MM.1S (cell line): ENCODE measurements around the gene SFTA2.
"Not testable (repeated sequence)": the region's sequence is repeated elsewhere in the genome, so short reads cannot be mapped to it uniquely, and the experiment has no call there.

Source experiments
- DNase-seq: peaks from one replicate; pipeline ENCODE4 v3.0.0-alpha.2; 2015
- H2AFZ ChIP-seq: fragments of 300-600 bp; sonication (generic); 2 replicates; pipeline ENCODE4 v1.6.0; 2016; ENCODE audit warnings: antibody characterized with exemption, low read length
- H3F3A ChIP-seq: fragments of 300-600 bp; sonication (generic); 2 replicates; pipeline ENCODE4 v1.6.1; 2016; ENCODE audit warnings: mild to moderate bottlenecking, antibody characterized with exemption, low read length, moderate library complexity, mixed read lengths; ENCODE audit not compliant: insufficient read depth
- H3K27ac ChIP-seq: fragments of 300-600 bp; sonication (generic); 2 replicates; pipeline ENCODE4 v1.5.1; 2016; ENCODE audit warnings: mild to moderate bottlenecking, low read length
- H3K27me3 ChIP-seq: fragments of 300-600 bp; sonication (generic); replicated peaks from 2 replicates; pipeline ENCODE4 v1.6.0; 2016; ENCODE audit warnings: low read length; ENCODE audit not compliant: insufficient read depth
- H3K36me3 ChIP-seq: fragments of 300-600 bp; sonication (generic); replicated peaks from 2 replicates; pipeline ENCODE4 v1.6.1; 2016; ENCODE audit warnings: mild to moderate bottlenecking, low read length, mixed read lengths; ENCODE audit not compliant: insufficient read depth
- H3K4me1 ChIP-seq: fragments of 300-600 bp; sonication (generic); 2 replicates; pipeline ENCODE4 v1.6.1; 2016; ENCODE audit warnings: low read length, mixed read lengths
- H3K4me2 ChIP-seq: fragments of 300-600 bp; sonication (generic); 2 replicates; pipeline ENCODE4 v1.6.0; 2016; ENCODE audit warnings: low read depth, low read length
- H3K4me3 ChIP-seq: fragments of 300-600 bp; sonication (generic); 2 replicates; pipeline ENCODE4 v1.5.1; 2016; ENCODE audit warnings: low read length, mixed read lengths
- H3K79me2 ChIP-seq: fragments of 300-600 bp; sonication (generic); 2 replicates; pipeline ENCODE4 v1.6.1; 2016; ENCODE audit warnings: mixed run types, low read length, mixed read lengths
- H3K9ac ChIP-seq: fragments of 300-600 bp; sonication (generic); 2 replicates; pipeline ENCODE4 v1.6.1; 2016; ENCODE audit warnings: low read length, mixed read lengths
- H3K9me2 ChIP-seq: fragments of 300-600 bp; sonication (generic); replicated peaks from 2 replicates; pipeline ENCODE4 v1.6.1; 2016; ENCODE audit warnings: mild to moderate bottlenecking, low read length, mixed read lengths; ENCODE audit not compliant: insufficient read depth
- H3K9me3 ChIP-seq: fragments of 300-600 bp; sonication (generic); replicated peaks from 2 replicates; pipeline ENCODE4 v1.6.1; 2016; ENCODE audit warnings: mild to moderate bottlenecking, low read length, mixed read lengths; ENCODE audit not compliant: insufficient read depth
- H4K20me1 ChIP-seq: fragments of 300-600 bp; sonication (generic); 2 replicates; pipeline ENCODE4 v1.6.1; 2016; ENCODE audit warnings: mild to moderate bottlenecking, low read length, moderate library complexity, mixed read lengths; ENCODE audit not compliant: insufficient read depth
- EZH2 ChIP-seq: fragments of 300-600 bp; sonication (generic); optimal IDR thresholded peaks from 2 replicates; pipeline ENCODE3; 2017; ENCODE audit warnings: low read depth, mild to moderate bottlenecking, antibody characterized with exemption, low read length, mixed read lengths
- EZH2phosphoT487 ChIP-seq: fragments of 300-600 bp; sonication (generic); IDR thresholded peaks from 2 replicates; pipeline ENCODE4 v1.6.1; 2018; ENCODE audit warnings: antibody characterized with exemption, low read length
- TF ChIP-seq, protein P1 (sequence below): fragments of 300-600 bp; sonication (generic); IDR thresholded peaks from 2 replicates; pipeline ENCODE4 v1.5.1; 2016; ENCODE audit warnings: antibody characterized with exemption, low read length, mixed read lengths

SFTA2 gene

DNA sequence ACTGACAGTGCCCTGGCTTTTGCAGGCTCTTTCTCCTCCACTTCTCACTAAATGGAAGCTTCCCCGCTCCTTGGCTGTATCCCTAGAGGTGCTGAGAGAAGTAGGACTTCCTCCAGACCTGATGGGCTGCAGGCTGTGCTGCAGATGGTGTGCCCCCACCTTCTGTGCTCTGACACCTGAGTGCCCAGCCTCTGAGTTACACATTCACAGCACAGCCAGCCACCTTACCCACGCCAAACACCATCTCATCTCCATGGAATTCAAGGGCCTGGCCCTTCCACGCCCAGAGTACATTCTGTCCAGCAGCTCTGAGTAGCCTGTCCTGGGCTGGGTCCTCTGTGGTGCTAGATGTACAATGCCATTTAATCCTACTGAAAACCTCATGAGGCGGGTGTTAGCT is 5.3 kb downstream of the SFTA2 start:
- Histone ChIP-seq H3K9me3 (no peaks in the 10 kb centered on the region), H4K20me1 (no peaks in the 10 kb centered on the region), H3K79me2 (no peaks in the 10 kb centered on the region), H3K36me3 (no peaks in the 10 kb centered on the region), H3K9ac (no peak overlapping the region), H3K9me2 (no peaks in the 10 kb centered on the region), H3K4me1 (no peaks in the 10 kb centered on the region), H3K27ac (no peak overlapping the region), H3K4me3 (no peak overlapping the region), H2AFZ (no peak overlapping the region), H3K27me3 (no peaks in the 10 kb centered on the region), H3K4me2 (no peak overlapping the region), H3F3A (no peaks in the 10 kb centered on the region)
- TF ChIP-seq, protein P1, sequence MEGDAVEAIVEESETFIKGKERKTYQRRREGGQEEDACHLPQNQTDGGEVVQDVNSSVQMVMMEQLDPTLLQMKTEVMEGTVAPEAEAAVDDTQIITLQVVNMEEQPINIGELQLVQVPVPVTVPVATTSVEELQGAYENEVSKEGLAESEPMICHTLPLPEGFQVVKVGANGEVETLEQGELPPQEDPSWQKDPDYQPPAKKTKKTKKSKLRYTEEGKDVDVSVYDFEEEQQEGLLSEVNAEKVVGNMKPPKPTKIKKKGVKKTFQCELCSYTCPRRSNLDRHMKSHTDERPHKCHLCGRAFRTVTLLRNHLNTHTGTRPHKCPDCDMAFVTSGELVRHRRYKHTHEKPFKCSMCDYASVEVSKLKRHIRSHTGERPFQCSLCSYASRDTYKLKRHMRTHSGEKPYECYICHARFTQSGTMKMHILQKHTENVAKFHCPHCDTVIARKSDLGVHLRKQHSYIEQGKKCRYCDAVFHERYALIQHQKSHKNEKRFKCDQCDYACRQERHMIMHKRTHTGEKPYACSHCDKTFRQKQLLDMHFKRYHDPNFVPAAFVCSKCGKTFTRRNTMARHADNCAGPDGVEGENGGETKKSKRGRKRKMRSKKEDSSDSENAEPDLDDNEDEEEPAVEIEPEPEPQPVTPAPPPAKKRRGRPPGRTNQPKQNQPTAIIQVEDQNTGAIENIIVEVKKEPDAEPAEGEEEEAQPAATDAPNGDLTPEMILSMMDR: no peak
- TF ChIP-seq EZH2 (no peak), EZH2phosphoT487 (no peak)
- no peak for DNase-seq

GRCh38 chr6:30924040-30924627 is 7.8 kb downstream of the SFTA2 start:
- not testable (repeated sequence) for H3K4me3 ChIP-seq, H3K4me2 ChIP-seq, H3K79me2 ChIP-seq, H3F3A ChIP-seq, DNase-seq, H3K27me3 ChIP-seq, H2AFZ ChIP-seq, H3K9me3 ChIP-seq, H3K9me2 ChIP-seq, H3K9ac ChIP-seq, H3K36me3 ChIP-seq, H4K20me1 ChIP-seq, H3K27ac ChIP-seq, H3K4me1 ChIP-seq

DNA sequence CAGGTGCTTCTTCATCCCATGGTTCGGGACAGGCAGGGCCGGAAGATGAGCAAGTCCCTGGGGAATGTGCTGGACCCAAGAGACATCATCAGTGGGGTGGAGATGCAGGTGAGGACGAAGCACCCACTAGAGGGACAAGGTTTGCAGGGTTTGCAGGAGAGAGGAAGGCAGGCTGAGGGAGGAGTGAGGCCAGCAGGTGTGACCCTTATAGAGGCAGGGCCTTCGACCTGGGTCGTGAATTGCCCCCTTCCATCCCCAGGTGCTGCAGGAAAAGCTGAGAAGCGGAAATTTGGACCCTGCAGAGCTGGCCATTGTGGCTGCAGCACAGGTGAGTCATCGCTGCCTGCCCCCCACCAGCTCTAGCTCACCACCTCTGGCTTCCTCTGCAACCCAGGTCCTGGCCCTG is 9.5 kb downstream of the SFTA2 start:
- no peak overlapping the region for H3K27ac ChIP-seq
- no peaks in the 10 kb centered on the region for H3K79me2 ChIP-seq
- no peaks in the 10 kb centered on the region for H3K4me1 ChIP-seq
- no peak overlapping the region for H2AFZ ChIP-seq
- no peak overlapping the region for H3K9ac ChIP-seq
- no peaks in the 10 kb centered on the region for H3K9me2 ChIP-seq
- H3K4me2 ChIP-seq: no peak overlapping the region
- H3K27me3 ChIP-seq: no peaks in the 10 kb centered on the region
- no peaks in the 10 kb centered on the region for H3K9me3 ChIP-seq
- TF ChIP-seq, protein P1: no peak
- no peak for TF ChIP-seq EZH2
- no peak for TF ChIP-seq EZH2phosphoT487
- H3F3A ChIP-seq: no peaks in the 10 kb centered on the region
- H3K36me3 ChIP-seq: no peaks in the 10 kb centered on the region
- no peak for DNase-seq
- H4K20me1 ChIP-seq: no peaks in the 10 kb centered on the region
- H3K4me3 ChIP-seq: no peak overlapping the region

DNA sequence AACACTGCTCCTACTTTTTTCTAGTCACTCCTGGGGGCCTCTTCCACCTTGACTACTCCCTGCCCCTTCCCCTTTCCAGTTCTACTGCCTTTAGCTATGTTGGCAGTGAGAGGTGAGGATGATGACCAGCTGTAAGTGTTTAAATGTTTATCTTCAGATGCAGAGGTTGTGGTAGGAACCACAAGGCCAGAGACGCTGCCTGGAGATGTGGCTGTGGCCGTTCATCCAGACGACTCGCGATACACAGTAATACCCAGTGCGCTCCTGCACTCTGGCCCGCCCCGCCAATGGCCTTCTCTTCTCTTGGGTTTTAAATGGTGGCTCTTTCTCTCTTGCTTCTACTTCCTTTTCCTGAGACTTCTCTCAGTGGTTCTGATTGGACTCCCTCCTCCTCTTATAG is 13.3 kb downstream of the SFTA2 start:
- H2AFZ ChIP-seq: no peak overlapping the region
- no peaks in the 10 kb centered on the region; the same call in 1 of the 2 replicates for H3F3A ChIP-seq
- H3K9me3 ChIP-seq: no peaks in the 10 kb centered on the region
- H4K20me1 ChIP-seq: no peaks in the 10 kb centered on the region
- H3K9ac ChIP-seq: no peak overlapping the region
- no peak for DNase-seq
- no peaks in the 10 kb centered on the region for H3K79me2 ChIP-seq
- no peaks in the 10 kb centered on the region for H3K36me3 ChIP-seq
- no peaks in the 10 kb centered on the region for H3K9me2 ChIP-seq
- peaks cover 8% of the 10 kb centered on the region; the same call in 1 of the 2 replicates for H3K4me1 ChIP-seq
- H3K27ac ChIP-seq: no peak overlapping the region
- TF ChIP-seq, protein P1: no peak
- no peak for TF ChIP-seq EZH2
- no peak for TF ChIP-seq EZH2phosphoT487
- no peaks in the 10 kb centered on the region for H3K27me3 ChIP-seq
- H3K4me3 ChIP-seq: no peak overlapping the region
- no peak overlapping the region for H3K4me2 ChIP-seq
